Skeletal muscle tissue (tissue), 4 donors: ENCODE results near the gene LHX2. TPM values are rescaled to one million over a fixed set of nuclear protein-coding genes. Genes with fewer than 3 reads are reported as not detected.

Source experiments
- H3K27ac ChIP-seq: one replicate; pipeline ENCODE4 v1.7.0; 2013; ENCODE audit warnings: mild to moderate bottlenecking, low read depth, low read length, inconsistent platforms
- H3K27me3 ChIP-seq, 3 donors: one replicate each; pipeline ENCODE4 v1.7.0; 2013; ENCODE audit warnings: low read length in 3 of 3; ENCODE audit not compliant: control insufficient read depth in 3 of 3, insufficient read depth in 3 of 3
- H3K36me3 ChIP-seq, 3 donors: one replicate each; pipeline ENCODE4 v1.7.0; 2013; ENCODE audit warnings: low read length in 3 of 3; ENCODE audit not compliant: control insufficient read depth in 3 of 3, insufficient read depth in 3 of 3
- H3K4me1 ChIP-seq, 3 donors: one replicate each; pipeline ENCODE4 v1.7.0; 2013; ENCODE audit warnings: low read length in 3 of 3, mild to moderate bottlenecking in 3 of 3; ENCODE audit not compliant: control insufficient read depth in 3 of 3, insufficient read depth in 3 of 3
- H3K4me3 ChIP-seq, 3 donors: one replicate each; pipeline ENCODE4 v1.7.0; 2013; ENCODE audit warnings: low read length in 3 of 3
- H3K9ac ChIP-seq, 3 donors: one replicate each; pipeline ENCODE4 v1.7.0; 2013; ENCODE audit warnings: low read length in 3 of 3, mild to moderate bottlenecking in 3 of 3, moderate library complexity in 2 of 3, low read depth in 1 of 3
- H3K9me3 ChIP-seq, 3 donors: one replicate each; pipeline ENCODE4 v1.7.0; 2013; ENCODE audit warnings: low read length in 3 of 3; ENCODE audit not compliant: control insufficient read depth in 3 of 3
- total RNA-seq: library from RNA; depleted of rRNA; stranded (reverse); fragments of >200 nt; gene quantifications from one replicate; pipeline ENCODE4 v1.2.3, GENCODE V29; 2014
- donor health status: Osteomylitis.

Gene LHX2
- total RNA-seq, 1 donor from 2014 or later: under 0.01 TPM

GRCh38 chr9:124032247-124032646, 20.7 kb downstream of the LHX2 start:
- Histone ChIP-seq H3K27ac (no peak overlapping the region), H3K9ac (no peak overlapping the region), H3K9me3 (no peaks in the 10 kb centered on the region), H3K4me1 (no peaks in the 10 kb centered on the region), H3K4me3 (no peak overlapping the region), H3K36me3 (no peaks in the 10 kb centered on the region), H3K27me3 (peaks cover 23 to 32% (median 24%) of the 10 kb centered on the region in 3 donors)

- Histone ChIP-seq H3K9ac (no peak overlapping the region), H3K27me3 (peaks cover 25 to 40% (median 28%) of the 10 kb centered on the region in 3 donors)
These were observed 21.8 kb downstream of the LHX2 start for GRCh38 chr9:124033348-124033747.

GRCh38 chr9:124033967-124034366, 22.4 kb downstream of the LHX2 start:
- Histone ChIP-seq H3K27ac (no peak overlapping the region), H3K9ac (no peak overlapping the region), H3K36me3 (no peaks in the 10 kb centered on the region), H3K9me3 (no peaks in the 10 kb centered on the region), H3K4me3 (no peak overlapping the region), H3K27me3 (peaks cover 28 to 41% (median 31%) of the 10 kb centered on the region in 3 donors), H3K4me1 (no peaks in the 10 kb centered on the region)

More at GRCh38 chr9:124033348-124033747, 21.8 kb downstream of the LHX2 start:
- Histone ChIP-seq H3K4me1 (no peaks in the 10 kb centered on the region), H3K4me3 (no peak overlapping the region), H3K36me3 (no peaks in the 10 kb centered on the region), H3K27ac (no peak overlapping the region), H3K9me3 (no peaks in the 10 kb centered on the region)

DNA sequence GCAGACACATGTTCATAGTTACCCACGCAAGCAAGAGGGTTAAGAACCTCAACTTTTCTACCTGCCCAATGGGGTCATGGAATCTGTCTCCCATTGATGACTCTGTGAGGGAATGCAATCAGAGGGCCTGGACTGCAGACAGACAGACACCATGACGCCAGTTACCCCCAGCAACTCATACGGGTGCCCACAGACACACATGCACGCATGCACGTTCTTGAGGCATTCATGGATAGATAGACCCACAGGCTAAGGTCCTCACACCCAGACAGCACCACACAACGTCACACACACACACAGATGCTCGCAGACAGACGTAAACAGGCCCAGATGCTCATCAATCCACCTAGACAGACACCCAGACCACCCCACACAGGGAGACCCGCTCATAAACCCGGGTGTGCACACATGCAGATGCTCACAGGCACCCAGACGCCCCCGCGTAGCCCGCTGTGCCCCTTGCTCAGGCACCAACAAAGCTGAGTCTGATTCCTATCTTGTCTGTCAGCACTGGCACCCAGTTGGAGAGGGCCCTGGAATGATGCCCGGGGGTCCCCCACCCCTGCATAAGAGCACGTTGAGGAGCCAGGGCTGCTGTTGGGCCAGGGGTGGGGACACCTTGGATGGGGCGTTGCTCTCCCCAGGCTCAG, 23.6 kb downstream of the LHX2 start:
- H3K27me3 ChIP-seq: peaks cover 28 to 52% (median 37%) of the 10 kb centered on the region in 3 donors
- H3K4me3 ChIP-seq: no peak overlapping the region
- H3K9me3 ChIP-seq: no peaks in the 10 kb centered on the region
- no peak overlapping the region for H3K9ac ChIP-seq
- H3K4me1 ChIP-seq: no peaks in the 10 kb centered on the region
- no peaks in the 10 kb centered on the region for H3K36me3 ChIP-seq
- no peak overlapping the region for H3K27ac ChIP-seq

DNA sequence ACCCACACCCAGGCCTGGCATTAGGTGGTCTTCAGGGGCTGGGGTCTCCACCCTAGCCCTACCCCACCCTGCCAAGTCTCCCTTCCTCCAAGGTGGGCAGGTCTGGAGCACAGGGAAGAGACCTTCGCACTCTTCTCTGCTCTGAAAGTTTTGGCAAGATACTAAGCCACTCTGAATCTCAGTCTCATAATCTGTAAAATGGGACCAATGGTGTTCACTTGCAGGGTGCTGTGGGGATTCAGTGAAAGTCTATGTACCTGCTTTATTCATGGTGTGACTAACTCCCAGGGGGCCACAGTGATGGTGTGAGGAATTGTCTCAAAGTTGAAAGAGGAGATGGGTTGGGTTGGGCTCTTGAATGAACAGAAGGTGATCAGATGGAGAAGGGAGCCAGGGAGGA, 25.0 kb downstream of the LHX2 start:
- peaks cover 31 to 56% (median 38%) of the 10 kb centered on the region in 3 donors for H3K27me3 ChIP-seq
- H3K27ac ChIP-seq: no peak overlapping the region

GRCh38 chr9:124037790-124038189, 26.2 kb downstream of the LHX2 start:
- Histone ChIP-seq H3K36me3 (no peaks in the 10 kb centered on the region), H3K4me1 (peaks cover 7 to 13% (median 7%) of the 10 kb centered on the region in 3 donors), H3K27me3 (peaks cover 35 to 61% (median 43%) of the 10 kb centered on the region in 3 donors), H3K9me3 (no peaks in the 10 kb centered on the region), H3K4me3 (no peak overlapping the region), H3K27ac (no peak overlapping the region), H3K9ac (no peak overlapping the region)

More for the DNA sequence above, 25.0 kb downstream of the LHX2 start:
- Histone ChIP-seq H3K9ac (no peak overlapping the region), H3K4me3 (no peak overlapping the region), H3K4me1 (peaks cover 4 to 6% (median 5%) of the 10 kb centered on the region in 3 donors), H3K36me3 (no peaks in the 10 kb centered on the region), H3K9me3 (no peaks in the 10 kb centered on the region)

GRCh38 chr9:124038239-124038638, 26.7 kb downstream of the LHX2 start:
- Histone ChIP-seq H3K4me1 (peaks cover 7 to 13% (median 7%) of the 10 kb centered on the region in 3 donors), H3K9me3 (no peaks in the 10 kb centered on the region), H3K36me3 (no peaks in the 10 kb centered on the region), H3K27me3 (peaks cover 36 to 61% (median 41%) of the 10 kb centered on the region in 3 donors), H3K27ac (no peak overlapping the region), H3K4me3 (no peak overlapping the region), H3K9ac (no peak overlapping the region)

GRCh38 chr9:124038790-124039633, 27.4 kb downstream of the LHX2 start:
- Histone ChIP-seq H3K9ac (no peak overlapping the region), H3K4me3 (no peak overlapping the region), H3K27me3 (peaks cover 29 to 55% (median 37%) of the 10 kb centered on the region in 3 donors)

DNA sequence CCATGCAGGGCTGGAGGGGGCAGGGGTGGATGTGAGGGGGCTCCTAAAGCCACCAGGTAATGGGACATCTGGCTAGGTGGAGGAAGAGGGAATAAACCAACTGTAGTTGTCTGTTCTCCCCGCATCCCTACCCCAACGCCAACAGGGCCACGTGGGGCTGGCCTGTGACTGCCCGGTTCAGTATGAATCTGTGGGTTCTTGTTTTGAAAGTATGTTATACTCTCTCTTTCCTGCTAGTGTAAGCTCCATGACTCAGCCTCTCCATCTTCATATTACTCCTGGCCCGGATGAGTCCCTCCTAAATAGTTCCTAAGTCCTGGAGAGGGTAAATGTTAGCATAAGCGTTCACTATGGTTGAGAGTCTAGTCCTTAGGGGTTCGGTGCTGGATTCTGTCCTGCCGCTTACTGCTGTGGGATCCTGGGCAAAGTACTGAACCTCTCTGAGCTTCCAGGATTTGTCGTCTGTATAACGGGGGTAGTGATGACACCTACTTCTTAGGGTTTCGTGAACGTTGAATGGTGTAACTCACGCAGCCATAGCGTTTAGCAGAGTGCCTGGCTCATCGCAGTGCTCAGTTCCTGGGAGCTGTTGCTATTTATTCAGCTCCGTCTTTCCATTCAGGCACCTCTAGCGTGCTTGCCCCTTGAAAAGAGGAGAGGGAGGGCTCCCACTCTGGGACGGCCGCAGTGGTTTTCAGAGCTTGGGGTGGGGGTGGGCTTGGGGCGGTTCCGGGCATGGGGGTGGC, 28.8 kb downstream of the LHX2 start:
- Histone ChIP-seq H3K9ac (peak overlapping the region in 1 of 3 donors; percentile 50), H3K4me3 (peak overlapping the region in 2 of 3 donors; percentile 14 to 57), H3K4me1 (peaks cover 7 to 13% (median 9%) of the 10 kb centered on the region in 3 donors), H3K27ac (no peak overlapping the region), H3K36me3 (no peaks in the 10 kb centered on the region), H3K9me3 (no peaks in the 10 kb centered on the region), H3K27me3 (peaks cover 25 to 52% (median 43%) of the 10 kb centered on the region in 3 donors)

More at GRCh38 chr9:124038790-124039633, 27.4 kb downstream of the LHX2 start:
- Histone ChIP-seq H3K9me3 (no peaks in the 10 kb centered on the region), H3K36me3 (no peaks in the 10 kb centered on the region), H3K27ac (no peak overlapping the region), H3K4me1 (peaks cover 7 to 13% (median 7%) of the 10 kb centered on the region in 3 donors)
